ENCODE measurements around the gene SHANK3. TPM values are rescaled to one million over a fixed set of nuclear protein-coding genes. Genes with fewer than 3 reads are reported as not detected.

SHANK3 gene
- total and polyA plus RNA-seq, 2 of the 4 experiments (the other 2 are of a cell fraction): 0.18 to 1.5 TPM

- no peak overlapping the region for H3K14ac ChIP-seq (replicated peaks; ENCODE audit: low read depth, low read length)
- H4K20me1 ChIP-seq (ENCODE audit: insufficient read depth, low read length): no peaks in the 10 kb centered on the region
- H2BK5ac ChIP-seq (ENCODE audit: low read depth, low read length, poor library complexity, severe bottlenecking): no peak overlapping the region
- no peak overlapping the region for H2BK20ac ChIP-seq (ENCODE audit: low read depth, low read length)
- ChIA-PET POLR2A (ENCODE audit: unreplicated experiment) (no interaction called here), CTCF (no interaction called here)
- no peak overlapping the region for H3K4me3 ChIP-seq (ENCODE audit: insufficient read depth, low read depth, low read length)
- no peak overlapping the region for H3K27ac ChIP-seq (ENCODE audit: insufficient read depth, low read length)
- no peaks in the 10 kb centered on the region for H3K4me1 ChIP-seq (ENCODE audit: control insufficient read depth, insufficient read depth, low read length)
- no peak overlapping the region for H2AK9ac ChIP-seq (replicated peaks; ENCODE audit: low read depth, low read length, poor library complexity)
- no peak overlapping the region for H2AFZ ChIP-seq (replicated peaks; ENCODE audit: low read length, poor library complexity)
- no peaks in the 10 kb centered on the region for H3K79me1 ChIP-seq (ENCODE audit: low read depth in 1 of 2, low read length in 2 of 2)
- no peak overlapping the region for H3K9ac ChIP-seq (ENCODE audit: low read depth, low read length)
- H3K36me3 ChIP-seq (ENCODE audit: control insufficient read depth, insufficient read depth, low read length): no peaks in the 10 kb centered on the region
- H3K9me3 ChIP-seq (ENCODE audit: control insufficient read depth, insufficient read depth, low read length): no peaks in the 10 kb centered on the region
- no peaks in the 10 kb centered on the region for H3K27me3 ChIP-seq (ENCODE audit: control insufficient read depth, insufficient read depth, low read length)
- DNase-seq (no peak), ATAC-seq (ENCODE audit: low read depth) (no peak)
- no peak overlapping the region for H3K18ac ChIP-seq (ENCODE audit: low read depth, low read length)
- intact Hi-C loops (cut with micrococcal nuclease) (no loop called here), dilution Hi-C loops (cut with HindIII; ENCODE audit: low sequenced_read_pairs, unreplicated experiment) (no loop called here), in situ Hi-C loops (cut with MboI; ENCODE audit: low sequenced_read_pairs) (no loop called here)
- H2AK5ac ChIP-seq (ENCODE audit: low read depth, low read length): no peak overlapping the region
- H3K56ac ChIP-seq (ENCODE audit: extremely low read depth, insufficient read depth, low read length): no peak overlapping the region
- no peak overlapping the region for H4K91ac ChIP-seq (ENCODE audit: insufficient read depth, low read depth, low read length)
- WGBS, 2 experiments (ENCODE audit: extremely low coverage in 2 of 2, insufficient read length in 1 of 2): 94% methylated on average over 3 of the region's 13 CpGs; no CpG with 5 or more reads in 1 of the 2 experiments
- no peak overlapping the region for H4K8ac ChIP-seq (ENCODE audit: low read depth in 2 of 2, low read length in 2 of 2)
- H3K4me2 ChIP-seq (ENCODE audit: low read depth, low read length): no peak overlapping the region
- H3K4ac ChIP-seq (ENCODE audit: low read depth, low read length): no peak overlapping the region
- H2BK120ac ChIP-seq (ENCODE audit: low read depth, low read length): no peak overlapping the region
- BruUV-seq (replicated peaks): no TSS peak
- no peak overlapping the region for H4K5ac ChIP-seq (ENCODE audit: low read depth, low read length)
- no peak for TF ChIP-seq MXI1 (IDR thresholded peaks at IDR 0.05; ENCODE audit: borderline replicate concordance, low read depth, low read length)
- TF ChIP-seq, protein P1, sequence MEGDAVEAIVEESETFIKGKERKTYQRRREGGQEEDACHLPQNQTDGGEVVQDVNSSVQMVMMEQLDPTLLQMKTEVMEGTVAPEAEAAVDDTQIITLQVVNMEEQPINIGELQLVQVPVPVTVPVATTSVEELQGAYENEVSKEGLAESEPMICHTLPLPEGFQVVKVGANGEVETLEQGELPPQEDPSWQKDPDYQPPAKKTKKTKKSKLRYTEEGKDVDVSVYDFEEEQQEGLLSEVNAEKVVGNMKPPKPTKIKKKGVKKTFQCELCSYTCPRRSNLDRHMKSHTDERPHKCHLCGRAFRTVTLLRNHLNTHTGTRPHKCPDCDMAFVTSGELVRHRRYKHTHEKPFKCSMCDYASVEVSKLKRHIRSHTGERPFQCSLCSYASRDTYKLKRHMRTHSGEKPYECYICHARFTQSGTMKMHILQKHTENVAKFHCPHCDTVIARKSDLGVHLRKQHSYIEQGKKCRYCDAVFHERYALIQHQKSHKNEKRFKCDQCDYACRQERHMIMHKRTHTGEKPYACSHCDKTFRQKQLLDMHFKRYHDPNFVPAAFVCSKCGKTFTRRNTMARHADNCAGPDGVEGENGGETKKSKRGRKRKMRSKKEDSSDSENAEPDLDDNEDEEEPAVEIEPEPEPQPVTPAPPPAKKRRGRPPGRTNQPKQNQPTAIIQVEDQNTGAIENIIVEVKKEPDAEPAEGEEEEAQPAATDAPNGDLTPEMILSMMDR (conservative IDR thresholded peaks at IDR 0.05; ENCODE audit: low read depth, low read length): no peak
- TF ChIP-seq USF2 (IDR thresholded peaks at IDR 0.05; ENCODE audit: low read depth, low read length): no peak
- TF ChIP-seq BHLHE40 (IDR thresholded peaks at IDR 0.05; ENCODE audit: low read depth, low read length): no peak
- TF ChIP-seq CHD1 (IDR thresholded peaks at IDR 0.05; ENCODE audit: low read depth, low read length): no peak
- TF ChIP-seq RCOR1 (IDR thresholded peaks at IDR 0.05; ENCODE audit: insufficient replicate concordance, low read length): no peak
- TF ChIP-seq MAFK (IDR thresholded peaks at IDR 0.05; ENCODE audit: low read depth, low read length): no peak
- no peak for TF ChIP-seq SMC3 (IDR thresholded peaks at IDR 0.05; ENCODE audit: low read depth, low read length)
- TF ChIP-seq CEBPB (IDR thresholded peaks at IDR 0.05; ENCODE audit: low read depth, low read length): no peak
- H3K9me1 ChIP-seq (ENCODE audit: insufficient read depth, low read length): peaks cover 8% of the 10 kb centered on the region
- H2BK15ac ChIP-seq (ENCODE audit: low read depth, low read length): no peak overlapping the region
- no peak overlapping the region for H3K23ac ChIP-seq (ENCODE audit: low read depth, low read length)
Observed at GRCh38 chr22:50713008-50713385, 40.4 kb downstream of the SHANK3 start.

All from IMR-90 (cell line).